ENCODE results near the gene SLC25A17.
"Not testable (repeated sequence)": the region's sequence is repeated elsewhere in the genome, so short reads cannot be mapped to it uniquely, and the experiment has no call there.

Gene SLC25A17

GRCh38 chr22:40753114-40753513 is 66.0 kb downstream of the SLC25A17 start:
- DNase-seq = no peak

GRCh38 chr22:40751250-40751649 is 67.9 kb downstream of the SLC25A17 start:
- no peak for DNase-seq

GRCh38 chr22:40749829-40750228 is 69.3 kb downstream of the SLC25A17 start:
- no peak for DNase-seq

GRCh38 chr22:40748388-40749355 is 70.5 kb downstream of the SLC25A17 start:
- no peak for DNase-seq

GRCh38 chr22:40747361-40747760 is 71.8 kb downstream of the SLC25A17 start:
- no peak for DNase-seq

GRCh38 chr22:40746428-40747220 is 72.5 kb downstream of the SLC25A17 start:
- DNase-seq = no peak

- DNase-seq = no peak
Observed at GRCh38 chr22:40743768-40744167, 75.4 kb downstream of the SLC25A17 start.

- no peak for DNase-seq
Observed at GRCh38 chr22:40741116-40741515, 78.0 kb downstream of the SLC25A17 start.

- DNase-seq = no peak
Observed at GRCh38 chr22:40739721-40740120, 79.4 kb downstream of the SLC25A17 start.

- no peak for DNase-seq
Observed at GRCh38 chr22:40733919-40734318, 85.2 kb downstream of the SLC25A17 start.

- DNase-seq = no peak
Observed at GRCh38 chr22:40732999-40733292, 86.2 kb downstream of the SLC25A17 start.

- DNase-seq = no peak
Observed at GRCh38 chr22:40729284-40729683, 89.9 kb downstream of the SLC25A17 start.

- peak; percentile 75 for DNase-seq
Observed at GRCh38 chr22:40728731-40729189, 90.4 kb downstream of the SLC25A17 start.

GRCh38 chr22:40727964-40728615 is 91.1 kb downstream of the SLC25A17 start:
- DNase-seq = no peak

GRCh38 chr22:40727070-40727963 is 91.8 kb downstream of the SLC25A17 start:
- no peak for DNase-seq

GRCh38 chr22:40726514-40726913 is 92.6 kb downstream of the SLC25A17 start:
- no peak for DNase-seq

GRCh38 chr22:40723396-40723933 is 95.7 kb downstream of the SLC25A17 start:
- DNase-seq = no peak

GRCh38 chr22:40721266-40721665 is 97.9 kb downstream of the SLC25A17 start:
- DNase-seq = no peak

GRCh38 chr22:40720538-40721256 is 98.4 kb downstream of the SLC25A17 start:
- DNase-seq = no peak

GRCh38 chr22:40720156-40720537 is 99.0 kb downstream of the SLC25A17 start:
- DNase-seq = not testable (repeated sequence)
